ENCODE results near the gene DHRS7.

Gene DHRS7

DNA sequence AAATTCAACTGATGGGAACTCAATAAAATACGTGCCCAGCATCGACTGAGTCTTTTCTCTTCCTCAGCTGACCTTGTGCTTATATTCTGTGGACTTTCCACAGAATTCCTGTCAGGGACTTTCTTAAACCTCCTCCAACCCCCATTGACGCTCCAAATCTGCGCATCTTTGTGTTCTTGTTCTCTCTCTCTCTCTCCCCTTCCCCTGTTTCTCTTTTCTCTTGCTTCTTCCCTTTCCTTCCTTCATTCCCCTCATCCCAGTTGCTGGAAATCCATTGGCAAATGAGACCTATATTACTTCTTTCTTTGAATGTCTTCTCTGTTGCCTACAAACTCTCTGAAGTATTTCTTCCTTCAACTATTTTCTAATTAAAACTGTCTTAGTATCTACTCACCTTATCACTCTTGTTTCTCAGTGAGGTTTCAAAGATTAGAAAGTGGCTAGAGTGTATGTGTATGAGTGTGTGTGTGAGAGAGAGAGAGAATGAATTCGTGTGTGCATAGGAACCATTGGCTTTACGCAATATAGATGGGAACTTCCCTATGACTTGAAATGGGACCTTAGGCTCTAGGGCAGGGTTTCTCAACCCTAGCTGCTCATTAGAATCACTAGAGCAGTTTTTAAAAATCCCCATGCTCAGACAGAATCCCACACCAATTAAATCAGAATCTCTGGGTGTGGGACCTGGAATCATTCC, 41.8 kb upstream of the DHRS7 start:
- Histone ChIP-seq H3K27me3 (ENCODE audit: insufficient read depth, insufficient read length) (no peaks in the 10 kb centered on the region), H3K36me3 (ENCODE audit: insufficient read depth, insufficient read length, low read length) (no peaks in the 10 kb centered on the region), H3K9ac (ENCODE audit: insufficient read length, low read depth) (no peak overlapping the region), H3K4me3 (ENCODE audit: insufficient read length, low read depth) (no peak overlapping the region), H3K9me3 (ENCODE audit: insufficient read depth, low read length) (no peaks in the 10 kb centered on the region), H3K4me1 (ENCODE audit: insufficient read depth, insufficient read length) (no peaks in the 10 kb centered on the region)
- no peak for TF ChIP-seq YY1 (IDR thresholded peaks at IDR 0.05; ENCODE audit: insufficient read depth, insufficient read length)
- no peak for DNase-seq (ENCODE audit: low read depth, low spot score)

DNA sequence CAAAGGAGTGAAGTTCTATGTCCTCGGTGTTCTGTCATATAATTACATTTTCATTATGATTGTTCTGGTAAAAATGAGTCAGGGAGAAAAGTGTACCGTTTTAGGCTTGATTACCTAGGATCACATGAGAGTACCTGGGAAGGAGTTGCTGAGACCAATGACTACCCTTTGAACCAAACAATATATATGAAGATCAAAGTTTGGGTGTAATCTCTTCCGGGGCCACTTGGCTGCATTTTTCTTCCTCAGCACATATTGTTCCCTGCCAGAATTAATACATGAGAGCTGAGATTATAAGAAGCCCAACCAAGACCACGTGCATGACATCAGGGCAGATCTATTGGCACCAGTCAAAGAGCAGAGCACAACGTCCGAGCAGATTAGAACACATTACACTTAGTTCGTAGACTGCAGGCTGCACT, 41.1 kb upstream of the DHRS7 start:
- DNase-seq (ENCODE audit: low read depth, low spot score), result no peak
- Histone ChIP-seq H3K36me3 (ENCODE audit: insufficient read depth, insufficient read length, low read length) (no peaks in the 10 kb centered on the region), H3K4me1 (ENCODE audit: insufficient read depth, insufficient read length) (no peaks in the 10 kb centered on the region), H3K4me3 (ENCODE audit: insufficient read length, low read depth) (no peak overlapping the region), H3K9ac (ENCODE audit: insufficient read length, low read depth) (no peak overlapping the region), H3K9me3 (ENCODE audit: insufficient read depth, low read length) (no peaks in the 10 kb centered on the region), H3K27me3 (ENCODE audit: insufficient read depth, insufficient read length) (no peaks in the 10 kb centered on the region)
- TF ChIP-seq ZNF274 (IDR thresholded peaks at IDR 0.05; ENCODE audit: low read depth, low read length), result no peak
- no peak for TF ChIP-seq SUZ12 (IDR thresholded peaks at IDR 0.05; ENCODE audit: extremely low read depth, insufficient read depth, insufficient read length)
- TF ChIP-seq YY1 (IDR thresholded peaks at IDR 0.05; ENCODE audit: insufficient read depth, insufficient read length), result no peak

DNA sequence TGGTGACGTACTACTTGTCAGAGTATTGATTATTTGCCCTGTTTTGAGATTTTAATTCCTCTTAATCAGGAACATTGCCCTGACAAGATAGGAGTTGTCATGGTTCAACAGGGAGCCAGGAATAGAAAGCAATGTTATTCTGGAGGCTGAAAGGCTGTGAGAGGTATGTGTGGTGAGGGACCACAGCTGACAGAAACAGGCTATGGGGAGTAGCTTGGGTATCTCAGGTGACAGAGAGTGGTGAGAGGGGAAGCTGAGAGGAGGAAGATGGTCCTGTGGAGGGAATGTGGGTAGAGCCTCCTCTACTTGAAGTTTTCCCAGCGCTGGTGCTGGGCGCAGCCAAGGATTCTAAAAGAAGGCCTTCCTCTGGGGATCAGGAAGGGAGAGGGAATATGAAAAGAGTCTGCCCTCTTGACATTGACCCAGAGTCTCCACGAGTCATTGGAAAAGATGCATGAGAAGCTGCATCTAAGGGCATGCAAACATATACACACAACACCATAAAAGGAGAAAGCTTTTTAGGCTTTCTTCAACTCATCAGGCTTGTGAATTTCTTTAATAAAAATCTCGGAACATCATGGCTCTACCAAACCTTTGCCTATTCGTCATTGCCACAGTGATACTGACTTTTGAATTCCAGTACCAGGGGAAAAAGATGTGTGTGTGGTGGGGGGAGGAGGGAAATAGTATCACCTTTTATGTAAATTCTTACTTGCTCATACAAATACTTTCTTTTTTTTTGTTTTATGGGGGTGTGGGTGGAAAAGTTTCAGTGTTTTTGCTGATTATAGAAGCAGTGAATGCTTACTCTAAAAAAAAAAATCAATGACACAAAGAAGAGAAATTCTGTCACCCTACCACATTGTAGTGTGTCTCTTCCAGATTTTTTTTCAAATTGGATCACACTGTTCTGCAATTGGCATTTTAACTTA, 39.9 kb upstream of the DHRS7 start:
- TF ChIP-seq YY1 (IDR thresholded peaks at IDR 0.05; ENCODE audit: insufficient read depth, insufficient read length), result no peak
- no peak for TF ChIP-seq SUZ12 (IDR thresholded peaks at IDR 0.05; ENCODE audit: extremely low read depth, insufficient read depth, insufficient read length)
- no peak for TF ChIP-seq ZNF274 (IDR thresholded peaks at IDR 0.05; ENCODE audit: low read depth, low read length)
- Histone ChIP-seq H3K4me3 (ENCODE audit: insufficient read length, low read depth) (no peak overlapping the region), H3K9me3 (ENCODE audit: insufficient read depth, low read length) (no peaks in the 10 kb centered on the region), H3K9ac (ENCODE audit: insufficient read length, low read depth) (no peak overlapping the region), H3K36me3 (ENCODE audit: insufficient read depth, insufficient read length, low read length) (no peaks in the 10 kb centered on the region), H3K4me1 (ENCODE audit: insufficient read depth, insufficient read length) (no peaks in the 10 kb centered on the region), H3K27me3 (ENCODE audit: insufficient read depth, insufficient read length) (no peaks in the 10 kb centered on the region)
- no peak for DNase-seq (ENCODE audit: low read depth, low spot score)

- DNase-seq (ENCODE audit: low read depth, low spot score), result no peak
- Histone ChIP-seq H3K36me3 (ENCODE audit: insufficient read depth, insufficient read length, low read length) (no peaks in the 10 kb centered on the region), H3K9ac (ENCODE audit: insufficient read length, low read depth) (no peak overlapping the region), H3K4me1 (ENCODE audit: insufficient read depth, insufficient read length) (no peaks in the 10 kb centered on the region), H3K27me3 (ENCODE audit: insufficient read depth, insufficient read length) (no peaks in the 10 kb centered on the region), H3K4me3 (ENCODE audit: insufficient read length, low read depth) (no peak overlapping the region), H3K9me3 (ENCODE audit: insufficient read depth, low read length) (no peaks in the 10 kb centered on the region)
- TF ChIP-seq SUZ12 (IDR thresholded peaks at IDR 0.05; ENCODE audit: extremely low read depth, insufficient read depth, insufficient read length), result no peak
- TF ChIP-seq YY1 (IDR thresholded peaks at IDR 0.05; ENCODE audit: insufficient read depth, insufficient read length), result no peak
- TF ChIP-seq ZNF274 (IDR thresholded peaks at IDR 0.05; ENCODE audit: low read depth, low read length), result no peak
Observed at GRCh38 chr14:60204104-60204842, 39.1 kb upstream of the DHRS7 start.

DNA sequence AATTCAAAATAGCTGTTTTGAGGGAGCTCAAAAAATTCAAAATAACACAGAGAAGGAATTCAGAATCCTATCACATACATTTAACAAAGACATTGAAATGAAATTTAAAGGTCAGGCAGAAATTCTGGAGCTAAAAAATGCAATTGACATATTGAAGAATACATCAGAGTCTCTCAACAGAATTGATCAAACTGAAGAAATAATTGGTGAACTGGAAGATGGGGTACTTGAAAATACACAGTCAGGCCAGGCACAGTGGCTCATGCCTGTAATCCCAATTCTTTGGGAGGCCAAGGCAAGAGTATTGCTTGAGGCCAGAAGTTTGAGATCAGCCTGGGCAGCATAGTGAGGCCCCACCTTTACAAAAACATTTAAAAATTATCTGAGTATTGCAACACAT, 34.1 kb upstream of the DHRS7 start:
- Histone ChIP-seq H3K9me3 (ENCODE audit: insufficient read depth, low read length) (no peaks in the 10 kb centered on the region), H3K9ac (ENCODE audit: insufficient read length, low read depth) (no peak overlapping the region), H3K4me1 (ENCODE audit: insufficient read depth, insufficient read length) (no peaks in the 10 kb centered on the region), H3K4me3 (ENCODE audit: insufficient read length, low read depth) (no peak overlapping the region), H3K36me3 (ENCODE audit: insufficient read depth, insufficient read length, low read length) (no peaks in the 10 kb centered on the region), H3K27me3 (ENCODE audit: insufficient read depth, insufficient read length) (no peaks in the 10 kb centered on the region)
- TF ChIP-seq SUZ12 (IDR thresholded peaks at IDR 0.05; ENCODE audit: extremely low read depth, insufficient read depth, insufficient read length) (no peak), ZNF274 (IDR thresholded peaks at IDR 0.05; ENCODE audit: low read depth, low read length) (no peak), YY1 (IDR thresholded peaks at IDR 0.05; ENCODE audit: insufficient read depth, insufficient read length) (no peak)
- DNase-seq (ENCODE audit: low read depth, low spot score), result no peak

- no peaks in the 10 kb centered on the region for H3K27me3 ChIP-seq (ENCODE audit: insufficient read depth, insufficient read length)
- no peak overlapping the region for H3K4me3 ChIP-seq (ENCODE audit: insufficient read length, low read depth)
- no peak for TF ChIP-seq YY1 (IDR thresholded peaks at IDR 0.05; ENCODE audit: insufficient read depth, insufficient read length)
- TF ChIP-seq SUZ12 (IDR thresholded peaks at IDR 0.05; ENCODE audit: extremely low read depth, insufficient read depth, insufficient read length), result no peak
- TF ChIP-seq ZNF274 (IDR thresholded peaks at IDR 0.05; ENCODE audit: low read depth, low read length), result no peak
- H3K9me3 ChIP-seq (ENCODE audit: insufficient read depth, low read length), result no peaks in the 10 kb centered on the region
- H3K36me3 ChIP-seq (ENCODE audit: insufficient read depth, insufficient read length, low read length), result no peaks in the 10 kb centered on the region
- H3K4me1 ChIP-seq (ENCODE audit: insufficient read depth, insufficient read length), result no peaks in the 10 kb centered on the region
- no peak for DNase-seq (ENCODE audit: low read depth, low spot score)
- H3K9ac ChIP-seq (ENCODE audit: insufficient read length, low read depth), result no peak overlapping the region
Observed at GRCh38 chr14:60197629-60198303, 32.6 kb upstream of the DHRS7 start.
